Panc1 (cell line): ENCODE data around the gene RAP1GAP2. TPM values are rescaled to one million over a fixed set of nuclear protein-coding genes. Genes with fewer than 3 reads are reported as not detected.

Experiments
- ATAC-seq: fragments of 200-7000 bp; cut with Tn5 transposase; 2 replicates; pipeline ENCODE4 v1.9.1; 2020; ENCODE audit warnings: mild to moderate bottlenecking, moderate library complexity
- BruUV-seq: library from RNA; stranded (reverse); fragments of 400-500 nt; replicated peaks from 2 replicates; lab custom pipeline; 2021; lab: Mats Ljungman, UMichigan
- CTCF ChIA-PET: fragments of 300-600 bp; sonication (Branson Sonifier 250); formaldehyde crosslinking; loops from one replicate; lab custom pipeline; 2022; ENCODE audit warnings: antibody characterized with exemption; lab: Charles Lee
- POLR2A ChIA-PET: fragments of 300-600 bp; sonication (Branson Sonifier 250); formaldehyde crosslinking; loops from one replicate; lab custom pipeline; 2022; ENCODE audit warnings: antibody characterized with exemption; lab: Charles Lee
- DNase-seq: peaks from one replicate; pipeline ENCODE4 v3.0.0-alpha.2; 2010; ENCODE audit warnings: low read depth, low spot score
- H3K27ac ChIP-seq: 2 replicates; pipeline ENCODE4 v1.5.1; 2011; ENCODE audit warnings: mild to moderate bottlenecking, low read length, inconsistent platforms
- H3K27me3 ChIP-seq: fragments of 200-500 bp; sonication (Bioruptor generic); 2 replicates; pipeline ENCODE4 v1.6.0; 2014; ENCODE audit warnings: low read length, inconsistent platforms; ENCODE audit not compliant: control insufficient read depth, insufficient read depth
- H3K36me3 ChIP-seq: fragments of 200-500 bp; sonication (Bioruptor generic); 2 replicates; pipeline ENCODE4 v1.5.1; 2014; ENCODE audit warnings: inconsistent platforms, mild to moderate bottlenecking, low read length, moderate library complexity; ENCODE audit not compliant: control insufficient read depth, insufficient read depth
- H3K4me1 ChIP-seq: 2 replicates; pipeline ENCODE4 v1.5.1; 2011; ENCODE audit warnings: inconsistent platforms, mild to moderate bottlenecking, low read length, moderate library complexity; ENCODE audit not compliant: control insufficient read depth, insufficient read depth
- H3K4me3 ChIP-seq, 2 experiments: 2 replicates each; pipeline ENCODE4 v1.5.1; 2011 to 2012; ENCODE audit warnings: low read depth in 2 of 2, low read length in 2 of 2, mild to moderate bottlenecking in 2 of 2, inconsistent platforms in 1 of 2, moderate library complexity in 1 of 2
- H3K9me3 ChIP-seq: fragments of 200-500 bp; sonication (Bioruptor generic); 2 replicates; pipeline ENCODE4 v1.5.1; 2014; ENCODE audit warnings: low read depth, mild to moderate bottlenecking, inconsistent platforms, low read length, moderate library complexity; ENCODE audit not compliant: control insufficient read depth, insufficient read depth
- CTCF ChIP-seq: fragments of 450-650 bp; IDR thresholded peaks from 2 replicates; pipeline ENCODE4 v1.5.1; 2017; ENCODE audit warnings: mild to moderate bottlenecking
- POLR2AphosphoS5 ChIP-seq: IDR thresholded peaks from 2 replicates; pipeline ENCODE4 v1.6.1; 2012; ENCODE audit warnings: mild to moderate bottlenecking, low read depth, low read length, moderate library complexity
- REST ChIP-seq, 2 experiments: IDR thresholded peaks; 2 replicates each; pipeline ENCODE4 v1.6.1; 2011 to 2012; ENCODE audit warnings: low read depth in 2 of 2, control low read depth in 1 of 2, low read length in 1 of 2, mild to moderate bottlenecking in 1 of 2, moderate library complexity in 1 of 2; ENCODE audit not compliant: insufficient read depth in 1 of 2
- SIN3A ChIP-seq: IDR thresholded peaks from 2 replicates; pipeline ENCODE4 v1.6.1; 2012; ENCODE audit warnings: low read depth, mild to moderate bottlenecking, low read length, moderate library complexity, borderline replicate concordance; ENCODE audit not compliant: insufficient read depth
- TCF7L2 ChIP-seq: IDR thresholded peaks from 2 replicates; pipeline ENCODE4 v1.6.1; 2011; ENCODE audit warnings: mild to moderate bottlenecking, low read depth, low read length, inconsistent platforms
- in situ Hi-C: cut with HindIII; loops from 2 replicates; pipeline ENCODE4 v1.10.0; 2016; ENCODE audit warnings: low sequenced_read_pairs, low pct_unique_long_range_greater_than_20kb
- intact Hi-C: fragments of 100-400 bp; cut with micrococcal nuclease; formaldehyde crosslinking; loops from one replicate; pipeline ENCODE4 v1.10.0; 2022; ENCODE audit not compliant: unreplicated experiment
- total RNA-seq: library from RNA; stranded (reverse); gene quantifications from one replicate; pipeline ENCODE4 v1.2.1, GENCODE V29; 2021; ENCODE audit not compliant: unreplicated experiment

Gene RAP1GAP2
- total RNA-seq, 1 experiment from 2014 or later = 10.0 TPM

- Histone ChIP-seq H3K4me1 (no peaks in the 10 kb centered on the region), H3K36me3 (no peaks in the 10 kb centered on the region), H3K9me3 (no peaks in the 10 kb centered on the region), H3K4me3 (no peak overlapping the region), H3K27me3 (no peaks in the 10 kb centered on the region), H3K27ac (no peak overlapping the region)
- in situ Hi-C loops (no loop called here), intact Hi-C loops (no loop called here)
- TF ChIP-seq TCF7L2 (no peak), CTCF (no peak), SIN3A (no peak), REST (IDR thresholded peaks at IDR 0.05; ENCODE audit: insufficient read depth in 1 of 2, low read depth in 2 of 2, low read length in 1 of 2) (no peak), POLR2AphosphoS5 (no peak)
- DNase-seq = no peak
- no TSS peak for BruUV-seq
- ChIA-PET CTCF (interaction anchor here (0.5 to 0.7 kb wide), 2 partner anchors 193 to 246 kb away, joined by 3 to 4 read pairs; no protein-coding TSS in a partner anchor), POLR2A (no interaction called here)
- no peak for ATAC-seq
These were observed 231.7 kb downstream of the RAP1GAP2 start for GRCh38 chr17:3027786-3028532.

- intact Hi-C loops (no loop called here), in situ Hi-C loops (no loop called here)
- Histone ChIP-seq H3K36me3 (no peaks in the 10 kb centered on the region), H3K27ac (no peak overlapping the region), H3K4me3 (no peak overlapping the region), H3K27me3 (no peaks in the 10 kb centered on the region), H3K4me1 (no peaks in the 10 kb centered on the region), H3K9me3 (no peaks in the 10 kb centered on the region)
- TF ChIP-seq SIN3A (no peak), CTCF (no peak), TCF7L2 (no peak), POLR2AphosphoS5 (no peak), REST (IDR thresholded peaks at IDR 0.05; ENCODE audit: insufficient read depth in 1 of 2, low read depth in 2 of 2, low read length in 1 of 2) (no peak)
- DNase-seq (no peak), ATAC-seq (no peak)
- ChIA-PET CTCF (no interaction called here), POLR2A (no interaction called here)
- no TSS peak for BruUV-seq
These were observed 233.1 kb downstream of the RAP1GAP2 start for GRCh38 chr17:3029213-3029913.
